HepG2 (cell line): ENCODE results near the gene COQ4. TPM values are rescaled to one million over a fixed set of nuclear protein-coding genes. Genes with fewer than 3 reads are reported as not detected.
A peak's percentile ranks its signal among the peaks of the same experiment; 100 is the strongest.

Source experiments
- CREB1 ChIP-seq, 2 experiments: fragments of 450-650 bp in 1 of 2; IDR thresholded peaks; 2 replicates each; pipeline ENCODE4 v1.6.1; 2016 to 2017; ENCODE audit warnings: control low read depth in 1 of 2, mild to moderate bottlenecking in 1 of 2, missing compliant biosample characterization in 1 of 2, missing genetic modification characterization in 1 of 2
- HMGXB3 ChIP-seq: sonication (generic); formaldehyde crosslinking; IDR thresholded peaks from 2 replicates; pipeline ENCODE4 v1.4.0; 2020; ENCODE audit warnings: missing genetic modification reagents, borderline replicate concordance
- HNF4G ChIP-seq, 2 experiments: sonication (generic) in 1 of 2; formaldehyde crosslinking in 1 of 2; IDR thresholded peaks; 2 replicates each; pipeline versions ENCODE4 v1.4.0 to v1.6.1; 2011 to 2020; ENCODE audit warnings: borderline replicate concordance in 2 of 2, low read depth in 2 of 2, mild to moderate bottlenecking in 2 of 2, low read length in 1 of 2, missing genetic modification reagents in 1 of 2, moderate library complexity in 1 of 2
- NR0B2 ChIP-seq: sonication (generic); formaldehyde crosslinking; IDR thresholded peaks from 2 replicates; pipeline ENCODE4 v1.4.0; 2020; ENCODE audit warnings: mild to moderate bottlenecking, missing genetic modification reagents
- ZBTB2 ChIP-seq: sonication (generic); formaldehyde crosslinking; IDR thresholded peaks from 2 replicates; pipeline ENCODE4 v1.8.0; 2022; ENCODE audit warnings: low read depth, missing genetic modification reagents
- ZNF589 ChIP-seq: sonication (generic); formaldehyde crosslinking; conservative IDR thresholded peaks from 2 replicates; pipeline ENCODE4 v1.8.0; 2022; ENCODE audit warnings: mild to moderate bottlenecking, moderate library complexity, missing genetic modification reagents
- ZNF75D ChIP-seq: sonication (generic); formaldehyde crosslinking; IDR thresholded peaks from 2 replicates; pipeline ENCODE4 v1.8.1; 2023; ENCODE audit warnings: missing genetic modification reagents, mild to moderate bottlenecking, borderline replicate concordance
- polyA plus RNA-seq, 8 experiments: library from polyadenylated mRNA; depleted of rRNA in 3 of 8; stranded (reverse) in 7 of 8; unstranded in 1 of 8; fragments of >200 nt; fragmentation: Illumina TruSeq in 4 of 8; extraction: Trizol in 4 of 8; gene quantifications; 2 replicates each; pipeline versions ENCODE4 v1.2.1 to v1.2.3, GENCODE V29; 2011 to 2016; ENCODE audit warnings: low read depth in 4 of 8, missing spikeins in 1 of 8, mixed read lengths in 1 of 8; ENCODE audit not compliant: insufficient read depth in 1 of 8
- total RNA-seq, 5 experiments: library from RNA; depleted of rRNA; stranded (reverse); fragments of >200 nt; fragmentation: Illumina TruSeq; extraction: Trizol; gene quantifications; 2 replicates each; pipeline ENCODE4 v1.2.3, GENCODE V29; 2016; ENCODE audit warnings: low read depth in 1 of 5
- TF ChIP-seq, protein P1 (sequence below): sonication (generic); formaldehyde crosslinking; IDR thresholded peaks from one replicate; pipeline ENCODE4 v1.5.1; 2020; ENCODE audit warnings: mild to moderate bottlenecking, missing genetic modification reagents; ENCODE audit errors: not compliant biosample characterization
- TF ChIP-seq, protein P2 (sequence below): sonication (generic); formaldehyde crosslinking; IDR thresholded peaks from 2 replicates; pipeline ENCODE4 v1.8.1; 2023; ENCODE audit warnings: mild to moderate bottlenecking, missing genetic modification reagents, borderline replicate concordance
- TF ChIP-seq, protein P3 (sequence below): sonication (generic); formaldehyde crosslinking; IDR thresholded peaks from 2 replicates; pipeline ENCODE4 v1.5.1; 2020; ENCODE audit warnings: mild to moderate bottlenecking, missing genetic modification reagents, borderline replicate concordance

The COQ4 gene
- total and polyA plus RNA-seq, 2 of the 13 experiments (the other 11 are each of a cell fraction or from before 2014, with no cell fraction given): 26.1 to 36.0 TPM

DNA sequence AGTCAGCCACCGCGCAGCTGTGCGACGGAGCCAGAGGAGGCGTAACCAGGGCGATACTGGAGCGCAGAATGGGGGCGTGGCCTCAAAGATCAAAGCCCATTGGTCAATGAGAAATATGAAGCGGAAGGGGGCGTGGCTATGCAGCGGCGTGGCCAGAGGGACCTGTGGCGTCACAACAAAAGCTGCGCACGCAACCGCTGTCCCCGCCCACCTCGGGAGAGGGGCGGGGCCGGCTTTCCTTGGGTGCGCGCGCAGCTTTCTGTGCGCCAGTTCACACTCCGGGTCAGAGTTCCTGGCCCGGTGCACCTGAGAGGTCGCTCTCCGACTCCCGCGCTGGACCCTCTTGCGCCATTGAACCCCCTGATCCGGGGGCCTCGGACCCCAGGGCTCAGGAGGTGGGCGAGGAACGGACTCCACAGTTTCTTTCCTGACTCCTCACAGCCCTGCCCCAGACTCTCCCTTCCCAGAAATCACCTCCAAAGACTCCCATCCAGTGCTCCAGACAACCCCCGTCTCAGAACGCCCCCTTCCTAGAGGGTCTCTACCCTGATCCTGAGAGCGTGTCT, 46.5 kb upstream of the COQ4 start, which contains the start of gene SWI5 (continued):
- TF ChIP-seq, protein P1, sequence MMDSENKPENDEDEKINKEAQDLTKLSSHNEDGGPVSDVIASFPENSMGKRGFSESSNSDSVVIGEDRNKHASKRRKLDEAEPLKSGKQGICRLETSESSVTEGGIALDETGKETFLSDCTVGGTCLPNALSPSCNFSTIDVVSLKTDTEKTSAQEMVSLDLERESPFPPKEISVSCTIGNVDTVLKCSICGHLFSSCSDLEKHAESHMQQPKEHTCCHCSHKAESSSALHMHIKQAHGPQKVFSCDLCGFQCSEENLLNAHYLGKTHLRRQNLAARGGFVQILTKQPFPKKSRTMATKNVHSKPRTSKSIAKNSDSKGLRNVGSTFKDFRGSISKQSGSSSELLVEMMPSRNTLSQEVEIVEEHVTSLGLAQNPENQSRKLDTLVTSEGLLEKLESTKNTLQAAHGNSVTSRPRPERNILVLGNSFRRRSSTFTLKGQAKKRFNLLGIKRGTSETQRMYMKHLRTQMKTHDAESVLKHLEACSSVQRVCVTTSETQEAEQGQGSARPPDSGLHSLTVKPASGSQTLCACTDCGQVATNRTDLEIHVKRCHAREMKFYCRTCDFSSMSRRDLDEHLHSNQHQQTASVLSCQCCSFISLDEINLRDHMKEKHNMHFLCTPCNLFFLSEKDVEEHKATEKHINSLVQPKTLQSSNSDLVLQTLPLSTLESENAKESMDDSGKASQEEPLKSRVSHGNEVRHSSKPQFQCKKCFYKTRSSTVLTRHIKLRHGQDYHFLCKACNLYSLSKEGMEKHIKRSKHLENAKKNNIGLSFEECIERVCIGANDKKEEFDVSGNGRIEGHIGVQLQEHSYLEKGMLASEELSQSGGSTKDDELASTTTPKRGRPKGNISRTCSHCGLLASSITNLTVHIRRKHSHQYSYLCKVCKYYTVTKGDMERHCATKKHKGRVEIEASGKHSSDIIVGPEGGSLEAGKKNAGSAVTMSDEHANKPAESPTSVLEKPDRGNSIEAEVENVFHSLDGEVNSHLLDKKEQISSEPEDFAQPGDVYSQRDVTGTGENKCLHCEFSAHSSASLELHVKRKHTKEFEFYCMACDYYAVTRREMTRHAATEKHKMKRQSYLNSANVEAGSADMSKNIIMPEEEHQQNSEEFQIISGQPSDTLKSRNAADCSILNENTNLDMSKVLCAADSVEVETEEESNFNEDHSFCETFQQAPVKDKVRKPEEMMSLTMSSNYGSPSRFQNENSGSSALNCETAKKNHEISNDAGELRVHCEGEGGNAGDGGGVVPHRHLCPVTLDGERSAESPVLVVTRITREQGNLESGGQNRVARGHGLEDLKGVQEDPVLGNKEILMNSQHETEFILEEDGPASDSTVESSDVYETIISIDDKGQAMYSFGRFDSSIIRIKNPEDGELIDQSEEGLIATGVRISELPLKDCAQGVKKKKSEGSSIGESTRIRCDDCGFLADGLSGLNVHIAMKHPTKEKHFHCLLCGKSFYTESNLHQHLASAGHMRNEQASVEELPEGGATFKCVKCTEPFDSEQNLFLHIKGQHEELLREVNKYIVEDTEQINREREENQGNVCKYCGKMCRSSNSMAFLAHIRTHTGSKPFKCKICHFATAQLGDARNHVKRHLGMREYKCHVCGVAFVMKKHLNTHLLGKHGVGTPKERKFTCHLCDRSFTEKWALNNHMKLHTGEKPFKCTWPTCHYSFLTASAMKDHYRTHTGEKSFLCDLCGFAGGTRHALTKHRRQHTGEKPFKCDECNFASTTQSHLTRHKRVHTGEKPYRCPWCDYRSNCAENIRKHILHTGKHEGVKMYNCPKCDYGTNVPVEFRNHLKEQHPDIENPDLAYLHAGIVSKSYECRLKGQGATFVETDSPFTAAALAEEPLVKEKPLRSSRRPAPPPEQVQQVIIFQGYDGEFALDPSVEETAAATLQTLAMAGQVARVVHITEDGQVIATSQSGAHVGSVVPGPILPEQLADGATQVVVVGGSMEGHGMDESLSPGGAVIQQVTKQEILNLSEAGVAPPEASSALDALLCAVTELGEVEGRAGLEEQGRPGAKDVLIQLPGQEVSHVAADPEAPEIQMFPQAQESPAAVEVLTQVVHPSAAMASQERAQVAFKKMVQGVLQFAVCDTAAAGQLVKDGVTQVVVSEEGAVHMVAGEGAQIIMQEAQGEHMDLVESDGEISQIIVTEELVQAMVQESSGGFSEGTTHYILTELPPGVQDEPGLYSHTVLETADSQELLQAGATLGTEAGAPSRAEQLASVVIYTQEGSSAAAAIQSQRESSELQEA: peak; percentile 57
- TF ChIP-seq ZNF75D (no peak), ZNF589 (CRISPR knock-in tag) (no peak), HNF4G (IDR thresholded peaks at IDR 0.05; ENCODE audit: borderline replicate concordance, low read depth, low read length) (peak; percentile 71; the same call in 1 of the 2 replicates), HNF4G (CRISPR knock-in tag; IDR thresholded peaks at IDR 0.05; ENCODE audit: borderline replicate concordance, low read depth) (no peak), ZBTB2 (CRISPR knock-in tag) (no peak), NR0B2 (CRISPR knock-in tag) (0 out of 2 replicates have a peak, but pooled peaks have one; percentile 73), CREB1 (IDR thresholded peaks at IDR 0.05) (peak; percentile 88), CREB1 (CRISPR knock-in tag; IDR thresholded peaks at IDR 0.05) (peak; percentile 87), HMGXB3 (CRISPR knock-in tag) (no peak)
- TF ChIP-seq, protein P2, sequence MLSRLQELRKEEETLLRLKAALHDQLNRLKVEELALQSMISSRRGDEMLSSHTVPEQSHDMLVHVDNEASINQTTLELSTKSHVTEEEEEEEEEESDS (CRISPR knock-in tag): no peak
- TF ChIP-seq, protein P3, sequence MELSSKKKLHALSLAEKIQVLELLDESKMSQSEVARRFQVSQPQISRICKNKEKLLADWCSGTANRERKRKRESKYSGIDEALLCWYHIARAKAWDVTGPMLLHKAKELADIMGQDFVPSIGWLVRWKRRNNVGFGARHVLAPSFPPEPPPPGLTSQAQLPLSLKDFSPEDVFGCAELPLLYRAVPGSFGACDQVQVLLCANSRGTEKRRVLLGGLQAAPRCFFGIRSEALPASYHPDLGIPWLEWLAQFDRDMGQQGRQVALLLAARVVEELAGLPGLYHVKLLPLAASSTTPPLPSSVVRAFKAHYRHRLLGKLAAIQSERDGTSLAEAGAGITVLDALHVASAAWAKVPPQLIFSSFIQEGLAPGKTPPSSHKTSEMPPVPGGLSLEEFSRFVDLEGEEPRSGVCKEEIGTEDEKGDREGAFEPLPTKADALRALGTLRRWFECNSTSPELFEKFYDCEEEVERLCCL (CRISPR knock-in tag): no peak
